GM19025 (cell line): ENCODE measurements around the gene TRPV6.

Source experiments
- ATAC-seq: cut with Tn5 transposase; IDR thresholded peaks from one replicate; pipeline ENCODE4 v1.9.1; 2021; ENCODE audit warnings: mild to moderate bottlenecking, low read depth, moderate library complexity; ENCODE audit not compliant: unreplicated experiment

The TRPV6 gene

GRCh38 chr7:142885311-142886230 lies at the start of gene TRPV6:
Gene TRPV6 (minus strand): TSS chr7:142885745.
- no peak for ATAC-seq

- no peak for ATAC-seq
Observed at GRCh38 chr7:142934056-142934455, 48.5 kb upstream of the TRPV6 start.

DNA sequence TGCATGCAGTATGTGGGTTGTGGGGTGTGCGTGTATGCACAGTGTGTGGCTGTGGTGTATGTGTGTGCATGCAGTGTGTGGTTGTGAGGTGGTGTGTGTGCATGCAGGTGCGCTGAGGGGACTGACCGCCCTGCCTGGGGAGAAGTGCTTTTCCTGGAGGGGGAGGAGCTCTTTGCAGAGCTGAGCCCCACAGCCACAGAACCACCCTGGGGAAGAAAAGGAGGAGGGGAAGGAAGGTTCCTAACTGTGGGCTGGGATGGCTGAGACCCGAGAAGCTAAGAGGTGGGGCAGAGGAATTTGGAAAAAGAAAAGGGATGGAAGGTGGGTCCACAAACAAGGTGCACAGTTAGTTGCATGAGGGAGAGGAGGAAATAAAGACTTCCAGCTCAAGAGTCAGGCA lies 48.1 kb upstream of the TRPV6 start, which contains the start of gene TRPV5:
TSS of gene TRPV5 (minus strand) at position 123 of the 400 bp plus-strand sequence. CDS start 287 bp downstream, outside the sequence.
- no peak for ATAC-seq

DNA sequence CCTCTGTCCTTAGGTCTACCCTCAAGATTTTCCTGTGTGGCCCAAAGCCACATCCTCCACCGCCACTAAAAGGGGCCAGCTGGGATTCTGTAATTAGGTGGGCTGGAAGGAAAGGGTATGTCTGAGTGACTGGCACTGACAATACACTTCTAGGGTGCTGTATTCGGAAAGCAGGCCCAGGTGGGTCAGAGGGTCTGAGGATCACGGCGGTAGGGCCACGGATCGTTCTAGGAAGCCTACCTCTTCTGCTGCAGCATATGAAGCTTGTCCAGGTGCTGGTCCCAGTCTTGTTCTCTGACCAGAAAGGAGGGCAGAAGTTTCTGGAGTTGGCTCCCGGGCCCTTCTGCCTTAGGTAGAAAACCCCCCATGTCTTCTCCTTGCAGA lies 47.5 kb upstream of the TRPV6 start:
- ATAC-seq, result no peak

DNA sequence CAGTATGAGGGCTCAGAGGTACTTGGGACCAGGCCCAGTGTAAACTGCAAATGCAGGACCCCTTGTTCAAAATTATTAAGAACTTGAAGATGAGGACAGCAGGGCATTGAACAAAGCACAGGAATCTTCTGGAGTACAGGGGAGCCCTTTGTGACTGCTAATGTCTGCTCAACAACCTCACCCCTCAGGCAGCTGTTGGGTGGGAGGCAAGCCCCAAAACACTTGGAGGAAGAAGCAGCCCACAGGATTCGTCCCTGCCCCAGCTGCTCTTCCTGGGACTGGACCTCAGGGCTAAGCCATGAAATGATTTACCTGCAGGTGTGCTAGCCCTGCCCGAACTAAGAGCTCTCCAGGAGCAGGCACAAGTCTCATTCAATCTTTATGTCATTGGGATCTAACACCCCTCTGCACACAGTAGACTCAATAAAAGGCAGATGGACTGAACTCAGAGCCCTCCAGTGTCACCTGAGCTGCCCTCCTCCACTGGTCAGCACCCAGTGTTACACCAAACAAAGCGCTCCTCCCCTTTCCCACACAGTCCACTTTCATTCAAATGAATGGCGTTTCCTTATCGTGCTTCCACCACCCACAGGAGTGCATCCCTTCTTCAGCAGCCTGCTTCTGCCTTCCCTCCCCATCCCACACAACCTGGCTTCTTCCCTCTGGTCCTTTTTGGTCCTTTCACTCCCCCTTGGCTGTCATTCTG lies 47.0 kb upstream of the TRPV6 start:
- no peak for ATAC-seq

DNA sequence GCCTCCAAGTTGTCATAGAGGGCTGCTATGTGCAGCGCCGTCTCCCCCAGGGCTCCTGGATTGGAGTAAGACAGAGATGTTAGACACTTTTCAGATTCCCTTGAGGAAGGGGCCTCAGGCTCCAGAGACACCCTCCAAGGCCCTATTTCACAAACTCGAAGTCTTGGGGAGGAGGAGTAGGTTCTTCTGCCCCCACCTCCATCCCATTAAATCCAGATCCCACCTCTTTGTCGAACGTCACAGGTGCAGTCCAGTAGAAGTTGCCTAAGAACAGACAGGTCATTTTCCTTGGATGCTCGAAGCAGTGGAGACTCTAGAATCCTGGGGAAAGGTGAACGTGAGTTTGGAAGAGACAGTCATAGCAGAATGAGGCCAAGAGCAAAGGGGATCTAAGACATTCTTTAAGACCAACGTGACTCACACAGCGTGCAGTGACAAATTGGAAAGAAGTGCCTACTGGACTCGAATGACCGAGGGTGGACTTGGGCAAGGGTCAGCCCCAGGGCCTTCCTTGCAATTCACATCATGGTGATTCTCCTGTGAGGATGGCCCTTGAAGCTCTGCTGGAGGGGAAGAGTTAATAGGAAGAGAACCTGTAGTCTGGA lies 44.7 kb upstream of the TRPV6 start:
- no peak for ATAC-seq

GRCh38 chr7:142927949-142928348 lies 42.4 kb upstream of the TRPV6 start:
- ATAC-seq, result no peak

DNA sequence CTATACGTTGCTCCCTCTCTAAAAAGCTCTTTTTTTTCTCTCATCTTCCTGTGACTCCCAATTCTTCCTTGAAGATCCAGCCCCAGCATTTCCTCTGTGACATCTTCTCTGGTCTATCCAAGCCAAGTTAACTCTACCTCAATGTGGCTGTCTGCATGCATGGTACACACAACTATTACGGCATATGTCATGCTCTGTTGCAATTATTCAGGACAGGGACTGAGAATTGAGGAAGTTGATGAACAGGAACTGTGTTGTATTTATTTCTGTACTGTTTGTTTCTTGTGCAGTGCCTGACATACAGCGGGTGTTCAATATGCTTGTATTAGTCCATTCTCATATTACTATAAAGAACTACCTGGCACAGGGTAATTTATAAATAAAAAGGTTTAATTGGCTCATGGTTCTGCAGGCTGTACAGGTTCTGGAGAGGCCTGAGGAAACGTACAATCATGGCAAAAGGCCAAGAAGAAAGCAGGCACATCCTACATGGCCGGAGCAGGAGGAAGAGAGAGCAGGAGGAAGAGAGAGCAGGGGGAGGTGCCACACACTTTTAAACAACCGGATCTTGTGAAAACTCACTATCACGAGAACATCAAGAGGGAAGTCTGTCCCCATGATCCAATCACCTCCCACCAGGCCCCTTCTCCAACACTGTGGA lies 41.7 kb upstream of the TRPV6 start:
- ATAC-seq, result no peak

GRCh38 chr7:142925413-142925812 lies 39.9 kb upstream of the TRPV6 start:
- ATAC-seq, result no peak

- ATAC-seq, result no peak
Observed at GRCh38 chr7:142923391-142923790, 37.8 kb upstream of the TRPV6 start.

GRCh38 chr7:142919656-142920055 lies 34.1 kb upstream of the TRPV6 start:
- ATAC-seq, result no peak

DNA sequence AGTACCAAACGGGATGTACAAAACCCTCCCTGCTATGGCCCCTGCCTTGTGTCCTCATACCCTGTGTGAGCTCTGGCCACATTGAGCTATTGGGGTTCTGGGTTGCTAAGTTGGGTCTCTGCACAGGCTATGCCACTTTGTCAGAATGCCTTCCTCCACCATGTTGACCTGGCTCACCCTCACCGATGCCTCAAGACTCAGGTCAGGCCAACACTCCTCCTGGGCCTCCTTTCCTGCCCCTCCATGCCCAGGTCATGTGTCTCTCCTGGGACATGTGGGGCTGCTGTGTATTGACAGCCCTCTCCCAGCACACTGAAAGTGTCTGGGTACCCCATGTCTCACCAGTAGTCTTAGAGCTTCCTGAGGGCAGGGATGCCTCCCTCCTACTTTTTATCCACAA lies 33.4 kb upstream of the TRPV6 start:
- ATAC-seq, result no peak

GRCh38 chr7:142917447-142917846 lies 31.9 kb upstream of the TRPV6 start:
- ATAC-seq, result no peak

DNA sequence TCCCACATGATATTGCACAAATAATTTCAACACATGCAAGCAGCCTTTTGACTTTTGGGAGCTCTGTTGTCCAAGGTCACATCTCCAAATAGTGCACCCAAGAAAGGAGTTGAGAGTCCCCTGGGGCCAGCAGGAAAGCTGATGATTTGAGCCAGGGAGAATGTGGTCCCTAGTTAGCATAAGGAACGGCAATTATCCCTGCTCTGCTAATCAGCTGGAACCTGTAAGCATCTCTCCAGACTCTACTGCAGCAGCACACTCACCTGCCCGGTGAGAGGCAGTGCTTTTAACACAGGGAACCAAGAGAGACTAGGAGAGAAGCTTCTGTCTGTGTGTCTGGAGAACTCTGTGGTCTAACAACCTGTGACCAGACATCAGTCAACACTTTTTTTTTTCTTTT lies 31.0 kb upstream of the TRPV6 start:
- no peak for ATAC-seq

DNA sequence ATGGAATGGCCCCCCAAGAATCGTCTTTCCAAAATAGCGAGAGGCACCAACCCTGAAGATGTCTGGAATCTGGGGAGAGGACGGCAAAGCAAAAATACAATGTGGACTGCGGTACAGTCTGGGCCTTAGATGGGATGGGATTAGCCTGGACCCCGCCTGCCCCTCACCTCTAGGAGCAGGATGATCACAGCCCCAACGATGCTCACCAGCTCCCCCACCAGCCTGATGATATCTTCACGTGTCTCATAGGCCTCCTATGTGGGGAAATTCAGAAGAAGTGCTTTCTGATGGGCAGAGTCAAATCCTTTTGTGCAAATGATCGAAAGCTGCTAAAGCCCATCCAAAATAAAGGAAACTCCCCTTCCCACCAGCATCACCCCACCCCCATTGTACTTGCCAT lies 29.8 kb upstream of the TRPV6 start:
- no peak for ATAC-seq

DNA sequence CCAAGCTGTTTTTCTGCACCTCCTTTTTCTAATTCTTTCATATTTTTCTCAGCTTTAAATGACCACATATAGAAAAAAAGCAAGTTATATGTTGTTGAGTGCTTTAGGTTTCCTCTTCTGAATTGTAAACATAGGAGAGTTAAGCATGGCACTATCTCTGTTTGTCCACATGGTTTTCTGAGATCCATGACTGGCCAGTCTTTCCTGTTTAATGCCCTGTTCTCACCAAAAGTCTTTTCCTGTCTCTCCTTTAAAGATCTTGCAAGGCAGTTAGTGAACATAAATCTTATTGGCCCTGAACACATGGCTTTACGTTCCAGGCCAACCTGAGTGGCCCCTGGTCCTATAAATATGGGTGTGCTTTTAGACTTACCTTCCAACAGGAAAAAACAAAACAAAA lies 28.6 kb upstream of the TRPV6 start:
- ATAC-seq, result no peak

GRCh38 chr7:142913566-142913965 lies 28.0 kb upstream of the TRPV6 start:
- ATAC-seq, result no peak

GRCh38 chr7:142913051-142913450 lies 27.5 kb upstream of the TRPV6 start:
- no peak for ATAC-seq

GRCh38 chr7:142910481-142910880 lies 24.9 kb upstream of the TRPV6 start:
- no peak for ATAC-seq

DNA sequence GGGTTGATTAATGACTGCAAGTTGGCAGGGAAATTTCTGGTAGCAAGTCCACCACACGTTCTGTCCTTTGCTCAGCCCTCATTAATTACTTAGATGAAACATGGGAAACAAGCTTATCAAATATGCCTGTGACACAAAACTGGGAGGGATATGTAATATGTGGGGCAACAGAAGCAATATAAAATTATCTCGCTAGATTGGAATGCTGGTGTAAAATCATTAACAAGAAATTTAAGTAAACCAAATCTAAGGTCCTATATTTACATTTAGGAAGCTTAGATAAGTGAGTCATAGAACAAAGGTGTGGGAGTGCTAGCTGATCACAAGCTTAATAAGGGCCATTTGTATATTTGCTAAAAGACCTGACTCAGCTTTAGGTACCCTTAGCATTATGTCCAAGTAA lies 24.5 kb upstream of the TRPV6 start:
- ATAC-seq, result no peak
